ENCODE results near the gene COMMD2.

COMMD2 gene

DNA sequence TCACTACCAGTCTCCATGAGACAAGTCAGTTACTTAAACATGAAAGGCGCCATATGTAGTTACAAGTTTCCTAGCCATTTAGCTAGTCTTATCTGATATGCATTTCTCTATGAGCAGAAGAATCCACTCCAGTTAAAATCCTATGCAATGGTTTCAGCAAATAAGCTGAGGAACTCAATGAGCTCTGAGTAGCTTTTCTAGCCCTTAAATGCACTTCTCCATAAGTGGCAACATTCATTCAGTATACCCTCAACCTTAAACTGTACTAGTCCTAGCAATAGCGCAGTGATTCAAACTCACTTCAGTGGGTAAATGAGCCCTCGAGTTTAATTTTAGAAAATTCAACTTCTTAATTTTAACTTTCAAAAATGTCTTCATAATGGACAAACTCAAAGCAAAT lies 7.7 kb downstream of the COMMD2 start:
- TF ChIP-seq, protein P1, sequence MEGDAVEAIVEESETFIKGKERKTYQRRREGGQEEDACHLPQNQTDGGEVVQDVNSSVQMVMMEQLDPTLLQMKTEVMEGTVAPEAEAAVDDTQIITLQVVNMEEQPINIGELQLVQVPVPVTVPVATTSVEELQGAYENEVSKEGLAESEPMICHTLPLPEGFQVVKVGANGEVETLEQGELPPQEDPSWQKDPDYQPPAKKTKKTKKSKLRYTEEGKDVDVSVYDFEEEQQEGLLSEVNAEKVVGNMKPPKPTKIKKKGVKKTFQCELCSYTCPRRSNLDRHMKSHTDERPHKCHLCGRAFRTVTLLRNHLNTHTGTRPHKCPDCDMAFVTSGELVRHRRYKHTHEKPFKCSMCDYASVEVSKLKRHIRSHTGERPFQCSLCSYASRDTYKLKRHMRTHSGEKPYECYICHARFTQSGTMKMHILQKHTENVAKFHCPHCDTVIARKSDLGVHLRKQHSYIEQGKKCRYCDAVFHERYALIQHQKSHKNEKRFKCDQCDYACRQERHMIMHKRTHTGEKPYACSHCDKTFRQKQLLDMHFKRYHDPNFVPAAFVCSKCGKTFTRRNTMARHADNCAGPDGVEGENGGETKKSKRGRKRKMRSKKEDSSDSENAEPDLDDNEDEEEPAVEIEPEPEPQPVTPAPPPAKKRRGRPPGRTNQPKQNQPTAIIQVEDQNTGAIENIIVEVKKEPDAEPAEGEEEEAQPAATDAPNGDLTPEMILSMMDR (IDR thresholded peaks at IDR 0.05; ENCODE audit: low read length, missing control alignments): no peak

GRCh38 chr3:149744151-149744550 lies 8.1 kb downstream of the COMMD2 start:
- TF ChIP-seq, protein P1 (IDR thresholded peaks at IDR 0.05; ENCODE audit: low read length, missing control alignments): no peak
- DNase-seq (ENCODE audit: low read depth): no peak
- no peak overlapping the region for H3K4me3 ChIP-seq (replicated peaks; ENCODE audit: low read depth, low read length)

More for the DNA sequence above, 7.7 kb downstream of the COMMD2 start:
- H3K4me3 ChIP-seq (replicated peaks; ENCODE audit: low read depth, low read length): no peak overlapping the region
- DNase-seq (ENCODE audit: low read depth): no peak

GRCh38 chr3:149739396-149739795 lies 12.9 kb downstream of the COMMD2 start:
- no peak for DNase-seq (ENCODE audit: low read depth)
- H3K4me3 ChIP-seq (replicated peaks; ENCODE audit: low read depth, low read length): no peak overlapping the region
- TF ChIP-seq, protein P1 (IDR thresholded peaks at IDR 0.05; ENCODE audit: low read length, missing control alignments): no peak

- no peak overlapping the region for H3K4me3 ChIP-seq (replicated peaks; ENCODE audit: low read depth, low read length)
- no peak for DNase-seq (ENCODE audit: low read depth)
- TF ChIP-seq, protein P1 (IDR thresholded peaks at IDR 0.05; ENCODE audit: low read length, missing control alignments): no peak
Observed at GRCh38 chr3:149738876-149739275, 13.4 kb downstream of the COMMD2 start.

DNA sequence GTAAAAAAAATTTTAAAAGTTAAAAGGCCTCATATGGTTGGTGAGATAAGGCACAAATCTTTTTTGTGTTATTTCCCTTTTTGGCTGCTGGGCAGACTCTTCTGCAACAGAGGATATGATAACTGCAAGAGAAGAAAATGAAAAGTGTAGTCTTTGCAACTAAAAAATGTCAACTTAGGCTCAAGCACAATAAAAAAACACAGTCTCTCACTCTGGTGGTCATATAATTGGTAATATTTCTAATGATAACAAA lies 15.4 kb downstream of the COMMD2 start:
- H3K4me3 ChIP-seq (replicated peaks; ENCODE audit: low read depth, low read length): no peak overlapping the region
- DNase-seq (ENCODE audit: low read depth): no peak
- TF ChIP-seq, protein P1 (IDR thresholded peaks at IDR 0.05; ENCODE audit: low read length, missing control alignments): no peak

- TF ChIP-seq, protein P1 (IDR thresholded peaks at IDR 0.05; ENCODE audit: low read length, missing control alignments): no peak
- no peak overlapping the region for H3K4me3 ChIP-seq (replicated peaks; ENCODE audit: low read depth, low read length)
- DNase-seq (ENCODE audit: low read depth): peak; percentile 61
Observed at GRCh38 chr3:149736175-149736952, 15.9 kb downstream of the COMMD2 start.

DNA sequence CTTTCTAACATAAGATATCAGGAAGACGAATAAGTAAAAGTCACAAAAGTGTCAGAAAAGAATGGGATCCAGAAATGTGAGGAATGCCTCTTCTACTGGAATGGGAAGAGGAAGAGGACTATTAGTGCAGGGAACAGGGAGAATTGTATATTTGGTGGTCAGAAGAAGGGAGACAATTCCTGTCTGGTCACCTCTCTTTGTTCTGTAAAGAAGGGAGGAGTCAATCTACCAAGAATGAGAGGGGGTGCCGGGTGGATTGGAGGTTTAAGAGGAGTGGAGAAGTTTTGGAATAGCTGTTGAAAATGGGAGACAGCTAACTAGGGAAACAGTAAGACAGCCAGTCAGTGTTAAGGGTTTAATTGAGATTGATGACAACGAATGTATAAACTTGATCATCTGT lies 20.1 kb downstream of the COMMD2 start:
- TF ChIP-seq, protein P1 (IDR thresholded peaks at IDR 0.05; ENCODE audit: low read length, missing control alignments): no peak
- DNase-seq (ENCODE audit: low read depth): no peak
- H3K4me3 ChIP-seq (replicated peaks; ENCODE audit: low read depth, low read length): no peak overlapping the region

All from fibroblast of pulmonary artery (primary cell).